ENCODE data around the gene CADM1. TPM values are rescaled to one million over a fixed set of nuclear protein-coding genes. Genes with fewer than 3 reads are reported as not detected.

CADM1 gene
- total RNA-seq, 4 donors from 2014 or later, result 10.6 to 15.7 (median 13.8) TPM

GRCh38 chr11:115471367-115471766, 32.8 kb downstream of the CADM1 start:
- H3K27me3 ChIP-seq, result no peaks in the 10 kb centered on the region
- no peaks in the 10 kb centered on the region for H3K36me3 ChIP-seq
- no peak for DNase-seq (ENCODE audit: extremely low spot score)
- TF ChIP-seq POLR2A (IDR thresholded peaks at IDR 0.05; ENCODE audit: low read depth) (no peak), CTCF (IDR thresholded peaks at IDR 0.05) (no peak), EP300 (IDR thresholded peaks at IDR 0.05) (no peak), POLR2AphosphoS5 (IDR thresholded peaks at IDR 0.05) (no peak)
- H3K9me3 ChIP-seq, result no peaks in the 10 kb centered on the region
- H3K4me3 ChIP-seq, result no peak overlapping the region
- intact Hi-C loops (cut with DNase I), result no loop called here
- 81% methylated on average over 3 of the region's 3 CpGs for WGBS
- no peak overlapping the region for H3K27ac ChIP-seq (replicated peaks in 1 of 4)
- H3K4me1 ChIP-seq, result peaks cover 0 to 11% (median 3%) of the 10 kb centered on the region in 4 donors

GRCh38 chr11:115470928-115471327, 33.3 kb downstream of the CADM1 start:
- Histone ChIP-seq H3K27me3 (no peaks in the 10 kb centered on the region), H3K4me1 (peaks cover 0 to 11% (median 3%) of the 10 kb centered on the region in 4 donors), H3K4me3 (no peak overlapping the region), H3K36me3 (no peaks in the 10 kb centered on the region), H3K9me3 (no peaks in the 10 kb centered on the region), H3K27ac (replicated peaks in 1 of 4) (no peak overlapping the region)
- intact Hi-C loops (cut with DNase I), result no loop called here
- 93% methylated on average over 3 of the region's 3 CpGs for WGBS
- TF ChIP-seq POLR2A (IDR thresholded peaks at IDR 0.05; ENCODE audit: low read depth) (no peak), CTCF (IDR thresholded peaks at IDR 0.05) (no peak), POLR2AphosphoS5 (IDR thresholded peaks at IDR 0.05) (no peak), EP300 (IDR thresholded peaks at IDR 0.05) (no peak)
- DNase-seq (ENCODE audit: extremely low spot score), result no peak

GRCh38 chr11:115469361-115469760, 34.9 kb downstream of the CADM1 start:
- Histone ChIP-seq H3K4me3 (no peak overlapping the region), H3K27ac (replicated peaks in 1 of 4) (no peak overlapping the region), H3K9me3 (no peaks in the 10 kb centered on the region), H3K27me3 (no peaks in the 10 kb centered on the region), H3K4me1 (peaks cover 0 to 11% (median 3%) of the 10 kb centered on the region in 4 donors), H3K36me3 (no peaks in the 10 kb centered on the region)
- TF ChIP-seq POLR2A (IDR thresholded peaks at IDR 0.05; ENCODE audit: low read depth) (no peak), EP300 (IDR thresholded peaks at IDR 0.05) (no peak), POLR2AphosphoS5 (IDR thresholded peaks at IDR 0.05) (no peak), CTCF (IDR thresholded peaks at IDR 0.05) (no peak)
- intact Hi-C loops (cut with DNase I), result no loop called here
- 84% methylated on average over 3 of the region's 3 CpGs for WGBS
- no peak for DNase-seq (ENCODE audit: extremely low spot score)

- no peak for DNase-seq (ENCODE audit: extremely low spot score)
- WGBS, result 82% methylated on average over 3 of the region's 3 CpGs
- Histone ChIP-seq H3K27me3 (no peaks in the 10 kb centered on the region), H3K9me3 (no peaks in the 10 kb centered on the region), H3K4me1 (peaks cover 0 to 11% (median 3%) of the 10 kb centered on the region in 4 donors), H3K36me3 (no peaks in the 10 kb centered on the region), H3K4me3 (no peak overlapping the region), H3K27ac (replicated peaks in 1 of 4) (no peak overlapping the region)
- intact Hi-C loops (cut with DNase I), result no loop called here
- TF ChIP-seq POLR2AphosphoS5 (IDR thresholded peaks at IDR 0.05), result no peak
- no peak for TF ChIP-seq CTCF (IDR thresholded peaks at IDR 0.05)
- TF ChIP-seq EP300 (IDR thresholded peaks at IDR 0.05), result no peak
- no peak for TF ChIP-seq POLR2A (IDR thresholded peaks at IDR 0.05; ENCODE audit: low read depth)
Measured at GRCh38 chr11:115466122-115466521, 38.1 kb downstream of the CADM1 start.

GRCh38 chr11:115464269-115464668, 39.9 kb downstream of the CADM1 start:
- H3K4me3 ChIP-seq, result no peak overlapping the region
- no peak overlapping the region for H3K27ac ChIP-seq (replicated peaks in 1 of 4)
- TF ChIP-seq POLR2A (IDR thresholded peaks at IDR 0.05; ENCODE audit: low read depth) (no peak), EP300 (IDR thresholded peaks at IDR 0.05) (no peak), CTCF (IDR thresholded peaks at IDR 0.05) (no peak), POLR2AphosphoS5 (IDR thresholded peaks at IDR 0.05) (no peak)
- H3K4me1 ChIP-seq, result no peaks in the 10 kb centered on the region
- no peak for DNase-seq (ENCODE audit: extremely low spot score)
- H3K27me3 ChIP-seq, result no peaks in the 10 kb centered on the region
- H3K9me3 ChIP-seq, result no peaks in the 10 kb centered on the region
- 77% methylated on average over 2 of the region's 2 CpGs for WGBS
- no peaks in the 10 kb centered on the region for H3K36me3 ChIP-seq
- intact Hi-C loops (cut with DNase I), result no loop called here

Data from esophagus muscularis mucosa (tissue), 4 donors.